ENCODE results near the gene ASB6.

The ASB6 gene

GRCh38 chr9:129644902-129645301 is 3.0 kb upstream of the ASB6 start:
- TF ChIP-seq SIN3A (IDR thresholded peaks at IDR 0.05; ENCODE audit: borderline replicate concordance, insufficient read depth, low read length) (no peak), TAF1 (IDR thresholded peaks at IDR 0.05; ENCODE audit: borderline replicate concordance, insufficient read depth, low read length) (no peak), POLR2AphosphoS5 (IDR thresholded peaks at IDR 0.05; ENCODE audit: low read depth, low read length) (no peak), FOXP2 (optimal IDR thresholded peaks at IDR 0.05; ENCODE audit: borderline replicate concordance, extremely low read depth, extremely low read length, insufficient read depth) (no peak), REST (IDR thresholded peaks at IDR 0.05; ENCODE audit: insufficient read depth in 1 of 2, low read depth in 2 of 2, low read length in 2 of 2) (no peak)

- TF ChIP-seq TAF1 (IDR thresholded peaks at IDR 0.05; ENCODE audit: borderline replicate concordance, insufficient read depth, low read length) (no peak), SIN3A (IDR thresholded peaks at IDR 0.05; ENCODE audit: borderline replicate concordance, insufficient read depth, low read length) (no peak), REST (IDR thresholded peaks at IDR 0.05; ENCODE audit: insufficient read depth in 1 of 2, low read depth in 2 of 2, low read length in 2 of 2) (no peak), POLR2AphosphoS5 (IDR thresholded peaks at IDR 0.05; ENCODE audit: low read depth, low read length) (no peak), FOXP2 (optimal IDR thresholded peaks at IDR 0.05; ENCODE audit: borderline replicate concordance, extremely low read depth, extremely low read length, insufficient read depth) (no peak)
Measured at GRCh38 chr9:129644365-129644764, 2.4 kb upstream of the ASB6 start.

DNA sequence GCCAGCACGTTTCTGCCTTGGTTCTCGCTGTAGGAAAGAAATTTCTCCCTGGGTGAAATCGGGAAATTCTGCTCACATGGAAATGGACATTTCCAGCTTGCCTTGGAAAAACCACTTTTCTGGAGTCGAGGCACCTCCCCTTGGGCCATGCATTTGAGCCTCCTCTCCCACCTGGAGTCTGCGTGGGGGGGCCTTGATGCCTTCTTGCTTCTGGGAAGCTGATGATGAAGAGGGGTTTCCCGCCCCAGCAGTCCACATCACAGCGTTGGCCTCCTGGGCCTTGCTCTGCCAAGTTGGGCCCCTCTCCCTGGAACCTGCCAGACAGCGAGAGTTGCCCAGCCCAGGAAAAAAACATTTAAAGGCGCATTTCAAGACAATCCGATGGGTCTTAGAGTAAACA is 1.8 kb upstream of the ASB6 start:
- no peak for TF ChIP-seq TAF1 (IDR thresholded peaks at IDR 0.05; ENCODE audit: borderline replicate concordance, insufficient read depth, low read length)
- TF ChIP-seq POLR2AphosphoS5 (IDR thresholded peaks at IDR 0.05; ENCODE audit: low read depth, low read length) = no peak
- no peak for TF ChIP-seq FOXP2 (optimal IDR thresholded peaks at IDR 0.05; ENCODE audit: borderline replicate concordance, extremely low read depth, extremely low read length, insufficient read depth)
- TF ChIP-seq SIN3A (IDR thresholded peaks at IDR 0.05; ENCODE audit: borderline replicate concordance, insufficient read depth, low read length) = no peak
- no peak for TF ChIP-seq REST (IDR thresholded peaks at IDR 0.05; ENCODE audit: insufficient read depth in 1 of 2, low read depth in 2 of 2, low read length in 2 of 2)

GRCh38 chr9:129640871-129641749 is 841 bp downstream of the ASB6 start:
- no peak for TF ChIP-seq FOXP2 (optimal IDR thresholded peaks at IDR 0.05; ENCODE audit: borderline replicate concordance, extremely low read depth, extremely low read length, insufficient read depth)
- TF ChIP-seq POLR2AphosphoS5 (IDR thresholded peaks at IDR 0.05; ENCODE audit: low read depth, low read length) = no peak
- TF ChIP-seq REST (IDR thresholded peaks at IDR 0.05; ENCODE audit: insufficient read depth in 1 of 2, low read depth in 2 of 2, low read length in 2 of 2) = no peak
- no peak for TF ChIP-seq SIN3A (IDR thresholded peaks at IDR 0.05; ENCODE audit: borderline replicate concordance, insufficient read depth, low read length)
- TF ChIP-seq TAF1 (IDR thresholded peaks at IDR 0.05; ENCODE audit: borderline replicate concordance, insufficient read depth, low read length) = no peak
